Measurements from ENCODE around the gene ARHGAP28. TPM values are rescaled to one million over a fixed set of nuclear protein-coding genes. Genes with fewer than 3 reads are reported as not detected.

ARHGAP28 gene
- polyA plus RNA-seq, 3 donors = not detected

GRCh38 chr18:6759579-6759978 is 30.1 kb downstream of the ARHGAP28 start:
- no peak for DNase-seq
- Histone ChIP-seq H3K36me3 (replicated peaks in 1 of 2; ENCODE audit: control insufficient read depth in 1 of 2, insufficient read depth in 2 of 2, low read length in 2 of 2) (no peaks in the 10 kb centered on the region), H3K4me3 (replicated peaks in 1 of 3; ENCODE audit: low read depth in 2 of 3, low read length in 3 of 3) (no peak overlapping the region), H3K9ac (ENCODE audit: insufficient read depth, low read length, poor library complexity, severe bottlenecking) (no peak overlapping the region), H3K9me3 (replicated peaks in 1 of 2; ENCODE audit: control insufficient read depth in 1 of 2, insufficient read depth in 1 of 2, low read length in 2 of 2) (no peaks in the 10 kb centered on the region), H3K4me2 (replicated peaks; ENCODE audit: extremely low read depth, low read length, poor library complexity, severe bottlenecking) (no peak overlapping the region), H3K79me2 (ENCODE audit: insufficient read depth, low read length) (no peaks in the 10 kb centered on the region), H3K4me1 (ENCODE audit: control insufficient read depth in 1 of 2, insufficient read depth in 2 of 2, low read length in 2 of 2) (no peaks in the 10 kb centered on the region), H3K27me3 (ENCODE audit: control insufficient read depth in 2 of 2, insufficient read depth in 2 of 2, low read length in 2 of 2) (no peaks in the 10 kb centered on the region), H4K20me1 (ENCODE audit: insufficient read depth, low read length) (no peaks in the 10 kb centered on the region), H2AFZ (ENCODE audit: insufficient read depth, low read depth, low read length, poor library complexity, severe bottlenecking) (no peak overlapping the region), H3K27ac (ENCODE audit: low read depth in 1 of 2, low read length in 2 of 2) (no peak overlapping the region)
- no peak for TF ChIP-seq CTCF (IDR thresholded peaks at IDR 0.05)
- Mint-ChIP-seq H3K27ac (no peak overlapping the region), H3K4me1 (no peaks in the 10 kb centered on the region), H3K4me3 (no peak overlapping the region), H3K36me3 (no peaks in the 10 kb centered on the region), H3K9me3 (peaks cover 0 to 11% (median 4%) of the 10 kb centered on the region in 7 donors), H3K27me3 (ENCODE audit: low read depth in 3 of 3) (no peaks in the 10 kb centered on the region)
- no CpG with 5 or more reads among the region's 2 CpGs for WGBS (ENCODE audit: insufficient coverage)
- intact Hi-C loops (cut with micrococcal nuclease) = no loop called here

- no peaks in the 10 kb centered on the region for H3K27me3 ChIP-seq (ENCODE audit: control insufficient read depth in 2 of 2, insufficient read depth in 2 of 2, low read length in 2 of 2)
- no peaks in the 10 kb centered on the region for H4K20me1 ChIP-seq (ENCODE audit: insufficient read depth, low read length)
- Mint-ChIP-seq H3K4me3 (no peak overlapping the region), H3K4me1 (no peaks in the 10 kb centered on the region), H3K27ac (no peak overlapping the region), H3K27me3 (ENCODE audit: low read depth in 3 of 3) (no peaks in the 10 kb centered on the region), H3K36me3 (no peaks in the 10 kb centered on the region), H3K9me3 (peaks cover 0 to 10% (median 4%) of the 10 kb centered on the region in 7 donors)
- no peaks in the 10 kb centered on the region for H3K36me3 ChIP-seq (replicated peaks in 1 of 2; ENCODE audit: control insufficient read depth in 1 of 2, insufficient read depth in 2 of 2, low read length in 2 of 2)
- intact Hi-C loops (cut with micrococcal nuclease) = no loop called here
- 100% methylated on average over 2 of the region's 6 CpGs for WGBS (ENCODE audit: insufficient coverage)
- DNase-seq = no peak
- no peak for TF ChIP-seq CTCF (IDR thresholded peaks at IDR 0.05)
- no peak overlapping the region for H3K4me2 ChIP-seq (replicated peaks; ENCODE audit: extremely low read depth, low read length, poor library complexity, severe bottlenecking)
- H3K79me2 ChIP-seq (ENCODE audit: insufficient read depth, low read length) = no peaks in the 10 kb centered on the region
- H3K4me1 ChIP-seq (ENCODE audit: control insufficient read depth in 1 of 2, insufficient read depth in 2 of 2, low read length in 2 of 2) = no peaks in the 10 kb centered on the region
- H2AFZ ChIP-seq (ENCODE audit: insufficient read depth, low read depth, low read length, poor library complexity, severe bottlenecking) = no peak overlapping the region
- H3K9ac ChIP-seq (ENCODE audit: insufficient read depth, low read length, poor library complexity, severe bottlenecking) = no peak overlapping the region
- no peak overlapping the region for H3K27ac ChIP-seq (ENCODE audit: low read depth in 1 of 2, low read length in 2 of 2)
- H3K4me3 ChIP-seq (replicated peaks in 1 of 3; ENCODE audit: low read depth in 2 of 3, low read length in 3 of 3) = no peak overlapping the region
- peaks cover 0 to 3% of the 10 kb centered on the region in 2 donors for H3K9me3 ChIP-seq (replicated peaks in 1 of 2; ENCODE audit: control insufficient read depth in 1 of 2, insufficient read depth in 1 of 2, low read length in 2 of 2)
These were observed 34.0 kb downstream of the ARHGAP28 start for GRCh38 chr18:6763524-6763923.
